HG03045 (cell line): ENCODE measurements around the gene RAB3GAP1.
A peak's percentile ranks its signal among the peaks of the same experiment; 100 is the strongest.
"Not testable (repeated sequence)": the region's sequence is repeated elsewhere in the genome, so short reads cannot be mapped to it uniquely, and the experiment has no call there.

Experiments
- ATAC-seq: cut with Tn5 transposase; IDR thresholded peaks from one replicate; pipeline ENCODE4 v1.9.1; 2021; ENCODE audit warnings: mild to moderate bottlenecking, moderate library complexity; ENCODE audit not compliant: unreplicated experiment

The RAB3GAP1 gene

DNA sequence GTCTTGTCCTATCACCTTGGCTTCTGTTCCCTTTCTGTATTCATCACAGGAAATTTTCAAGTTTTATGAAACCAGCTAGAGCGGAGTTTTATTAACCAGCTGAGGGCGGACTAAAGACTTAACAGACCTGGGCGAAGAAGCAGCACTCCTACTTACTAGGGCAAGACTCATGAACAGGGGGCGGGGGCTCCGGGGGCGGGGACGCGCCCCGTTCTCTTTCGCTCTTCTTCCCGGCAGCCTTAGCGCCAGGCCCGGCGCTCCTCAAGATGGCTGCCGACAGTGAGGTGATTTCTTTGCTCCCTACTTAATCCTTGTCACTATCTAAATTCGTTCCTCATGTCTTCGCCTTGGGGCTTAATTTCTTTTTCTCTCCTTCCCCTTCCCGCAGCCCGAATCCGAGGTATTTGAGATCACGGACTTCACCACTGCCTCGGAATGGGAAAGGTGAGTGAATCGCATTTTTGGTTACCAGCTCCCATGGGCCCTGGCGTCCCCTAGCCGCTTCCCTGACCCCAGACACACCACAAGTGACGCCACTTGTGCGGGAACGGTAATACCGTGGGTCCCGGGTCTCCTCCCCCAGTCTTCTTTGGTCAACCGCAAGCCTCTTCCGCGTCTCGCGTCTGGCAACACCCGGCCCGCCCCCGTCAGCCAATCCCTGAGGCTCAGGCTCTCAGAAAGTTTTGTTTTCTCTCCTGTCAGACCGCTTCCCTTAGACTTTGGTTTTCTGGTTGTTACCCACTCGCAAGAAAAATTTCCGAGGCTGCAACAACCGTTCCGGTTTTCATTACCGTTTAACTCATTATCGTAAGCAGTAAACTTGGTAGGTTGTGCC, at the start of gene RAB3GAP1:
Gene RAB3GAP1, plus strand, starts transcription at position 251 of the 835 bp plus-strand sequence. Its CDS starts 16 bp downstream, at position 267.
- peak; percentile 82 for ATAC-seq

DNA sequence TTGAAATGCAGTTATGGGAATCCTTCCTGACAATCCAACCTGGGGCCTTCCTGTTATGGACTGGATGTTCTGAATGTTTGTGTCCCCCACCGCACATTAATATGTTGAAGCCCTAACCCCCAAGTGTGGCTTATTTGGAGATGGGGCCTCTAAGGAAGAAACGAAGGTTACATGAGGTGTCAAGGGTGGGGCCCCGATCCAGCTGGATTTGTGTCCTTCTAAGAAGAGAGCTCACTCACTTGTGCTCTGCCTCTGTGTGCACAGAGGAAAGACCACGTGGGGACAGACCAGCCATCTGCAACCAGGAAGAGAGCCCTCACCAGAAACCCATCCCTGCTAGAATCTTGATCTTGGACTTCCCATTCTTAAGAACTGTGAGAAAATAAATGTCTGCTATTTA, 49.3 kb upstream of the RAB3GAP1 start:
- no peak for ATAC-seq

DNA sequence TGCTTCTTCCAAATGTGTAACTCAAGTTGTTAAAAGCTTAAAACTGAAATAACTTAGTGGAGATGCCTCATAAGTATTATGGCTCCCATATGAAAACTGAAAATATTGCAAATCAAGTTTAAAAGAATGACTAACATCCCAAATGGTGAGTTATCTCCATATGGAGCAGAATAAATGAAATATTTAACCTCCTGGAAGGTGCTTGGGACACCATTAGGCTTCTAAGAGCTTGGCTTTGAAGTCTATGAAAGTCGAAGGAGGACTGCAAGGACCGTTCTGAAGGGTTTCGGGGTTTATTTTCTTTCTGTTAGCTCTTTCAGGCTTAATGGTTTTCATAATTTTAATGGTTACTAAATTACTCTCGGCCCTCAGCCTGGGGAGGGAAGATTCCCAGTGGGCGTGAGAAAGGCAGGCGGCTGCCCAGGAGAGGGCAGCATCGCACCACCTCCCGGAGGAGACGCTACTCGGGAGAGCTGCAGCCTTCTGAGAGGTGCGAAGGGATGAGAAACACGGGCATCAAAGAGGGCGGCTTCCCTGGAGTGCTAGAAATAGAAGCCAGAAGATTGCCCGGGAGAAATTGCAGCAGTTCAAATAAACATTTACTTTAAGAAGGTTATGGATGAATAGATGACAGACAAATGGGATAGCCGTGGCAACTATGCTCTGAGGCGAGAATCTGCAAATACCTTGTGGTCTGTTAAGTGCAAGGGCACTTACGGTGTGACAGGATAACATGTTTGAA, 47.9 kb upstream of the RAB3GAP1 start:
- ATAC-seq: peak; percentile 80

GRCh38 chr2:135005753-135006152, 46.3 kb upstream of the RAB3GAP1 start:
- ATAC-seq: no peak

GRCh38 chr2:135009339-135009738, 42.8 kb upstream of the RAB3GAP1 start:
- ATAC-seq: no peak

DNA sequence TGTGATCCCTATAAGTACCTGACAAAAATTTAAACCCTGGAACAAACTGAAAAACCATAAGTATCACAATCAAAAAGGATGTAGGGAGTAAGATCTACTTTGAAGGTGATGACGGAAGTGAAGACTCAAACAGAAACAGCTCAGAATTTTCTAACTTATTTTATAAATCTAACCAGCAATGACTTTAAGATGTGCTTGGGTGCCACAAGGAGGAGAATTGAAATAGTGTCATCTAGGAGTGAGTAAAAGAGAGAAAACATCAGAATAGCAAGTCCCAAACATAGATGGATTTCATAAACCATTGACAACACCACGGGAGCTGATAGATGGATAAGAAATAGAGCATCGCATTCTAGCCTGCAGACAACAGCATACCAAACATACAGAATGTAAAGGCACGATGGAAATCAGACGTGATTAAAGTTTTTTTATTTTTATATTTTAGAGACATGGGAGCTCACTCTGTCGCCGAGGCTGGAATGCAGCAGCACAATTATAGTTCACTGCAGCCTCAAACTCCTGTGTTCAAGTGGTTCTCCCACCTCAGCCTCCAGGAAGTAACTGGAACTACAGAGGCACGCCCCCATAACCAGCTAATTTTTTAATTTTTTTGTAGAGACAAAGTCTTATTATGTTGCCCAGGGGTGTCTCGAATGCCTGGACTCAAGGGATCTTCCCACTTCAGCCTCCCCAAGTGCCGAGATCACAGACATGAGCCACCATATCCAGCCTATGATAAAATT, 41.7 kb upstream of the RAB3GAP1 start:
- no peak for ATAC-seq

DNA sequence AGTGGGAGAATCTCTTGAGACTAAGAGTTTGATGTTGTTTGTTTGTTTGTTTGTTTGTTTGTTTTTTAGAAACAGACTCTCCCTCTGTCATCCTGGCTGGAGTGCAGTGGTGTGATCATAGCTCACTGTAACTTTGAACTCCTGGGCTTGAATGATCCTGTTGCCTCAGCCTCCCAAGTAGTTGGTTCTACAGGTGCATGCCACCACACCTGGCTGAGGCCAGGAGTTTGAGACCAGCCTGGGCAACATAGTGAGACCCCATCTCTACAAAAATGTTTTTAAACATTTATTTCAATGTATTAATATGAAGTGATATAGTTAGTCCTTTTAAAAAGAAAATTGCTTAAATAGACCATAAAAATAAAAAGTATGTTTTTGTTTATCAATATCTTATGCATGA, 40.5 kb upstream of the RAB3GAP1 start:
- ATAC-seq: no peak

- no peak for ATAC-seq
These were observed 30.5 kb upstream of the RAB3GAP1 start for GRCh38 chr2:135021618-135022017.

- ATAC-seq: no peak
These were observed 28.9 kb upstream of the RAB3GAP1 start for GRCh38 chr2:135022952-135023880.

- ATAC-seq: no peak
These were observed 28.1 kb upstream of the RAB3GAP1 start for GRCh38 chr2:135023886-135024485.

GRCh38 chr2:135029481-135030134, 22.5 kb upstream of the RAB3GAP1 start:
- ATAC-seq: no peak

DNA sequence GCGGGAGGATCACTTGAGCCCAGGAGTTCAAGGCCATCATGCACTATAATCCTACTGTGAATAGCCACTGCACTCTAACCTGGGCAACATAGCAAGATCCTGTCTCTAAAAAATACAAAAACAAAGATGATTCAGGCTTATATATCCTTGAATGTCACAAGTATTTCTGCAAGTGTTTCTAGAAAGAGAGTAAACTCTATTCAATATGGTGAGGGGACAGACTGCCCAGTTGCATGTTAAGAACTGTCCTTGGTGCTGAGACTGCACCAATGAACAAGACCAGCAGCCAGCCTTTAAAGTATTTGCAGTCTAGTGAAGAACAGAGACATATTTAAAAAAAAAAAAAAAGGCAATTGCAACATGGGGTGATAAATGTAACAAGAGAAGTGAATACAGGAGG, 21.3 kb upstream of the RAB3GAP1 start:
- ATAC-seq: no peak

- ATAC-seq: not testable (repeated sequence)
These were observed 18.9 kb upstream of the RAB3GAP1 start for GRCh38 chr2:135033216-135033615.

GRCh38 chr2:135037831-135038230, 14.3 kb upstream of the RAB3GAP1 start:
- no peak for ATAC-seq

GRCh38 chr2:135043345-135043744, 8.7 kb upstream of the RAB3GAP1 start:
- no peak for ATAC-seq

DNA sequence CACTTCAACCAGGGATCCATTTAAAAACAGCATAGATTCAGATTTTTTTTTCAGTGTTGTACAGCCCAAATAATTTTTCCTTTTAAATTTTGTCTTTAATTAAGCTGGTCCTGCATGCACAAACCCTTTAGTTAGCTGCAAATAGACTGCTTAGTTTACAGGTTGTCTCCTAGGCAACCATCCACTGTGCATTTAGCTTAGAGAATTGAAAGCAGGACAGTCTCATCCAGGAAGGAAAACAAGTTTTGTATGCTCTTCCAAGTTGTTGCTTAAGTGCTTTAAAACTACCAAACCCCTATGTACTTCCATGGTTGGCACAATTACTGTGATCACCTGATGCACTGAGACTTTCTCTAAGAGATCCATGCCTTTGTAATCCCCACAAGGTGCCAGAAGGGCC, 4.8 kb upstream of the RAB3GAP1 start, which contains the start of gene MAP3K19:
Gene MAP3K19, minus strand, starts transcription at position 148 of the 400 bp plus-strand sequence. CDS start 22,800 bp downstream, outside the sequence.
- ATAC-seq: no peak

DNA sequence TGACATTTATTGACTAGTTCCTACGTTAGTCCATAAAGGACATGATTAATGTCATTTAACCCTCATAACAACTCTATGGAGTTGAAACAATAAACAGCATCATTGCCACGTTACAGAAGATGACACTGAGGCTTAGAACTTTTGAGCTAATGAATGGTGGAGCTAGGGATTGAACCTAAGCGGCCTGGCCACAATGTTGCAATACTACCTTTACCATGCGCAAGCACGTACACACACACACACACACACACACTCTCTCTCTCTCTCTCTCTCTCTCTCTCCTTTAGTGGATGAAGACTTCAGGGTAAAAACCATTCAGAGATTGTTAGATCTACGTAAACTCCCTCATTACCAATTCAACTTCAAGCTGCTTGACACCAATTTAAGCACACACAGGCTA, 4.0 kb upstream of the RAB3GAP1 start:
- ATAC-seq: no peak

DNA sequence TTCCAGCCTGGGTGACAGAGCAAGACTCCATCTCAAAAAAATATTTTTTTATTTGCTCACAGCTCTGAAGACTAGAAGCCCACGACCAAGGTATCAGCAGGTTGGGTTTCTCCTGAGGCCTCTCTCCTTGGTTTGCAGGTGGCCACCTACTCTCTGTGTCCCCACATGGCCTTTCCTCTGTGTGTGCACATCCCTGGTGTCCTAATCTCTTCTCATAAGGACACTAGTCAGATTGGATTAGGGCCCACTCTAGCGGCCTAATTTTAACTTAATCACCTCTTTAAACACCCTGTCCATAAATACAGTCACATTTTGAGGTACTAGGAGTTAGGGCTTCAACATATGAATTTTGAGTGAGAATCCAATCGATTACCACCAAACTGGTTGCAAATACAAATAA, 2.0 kb upstream of the RAB3GAP1 start:
- no peak for ATAC-seq

DNA sequence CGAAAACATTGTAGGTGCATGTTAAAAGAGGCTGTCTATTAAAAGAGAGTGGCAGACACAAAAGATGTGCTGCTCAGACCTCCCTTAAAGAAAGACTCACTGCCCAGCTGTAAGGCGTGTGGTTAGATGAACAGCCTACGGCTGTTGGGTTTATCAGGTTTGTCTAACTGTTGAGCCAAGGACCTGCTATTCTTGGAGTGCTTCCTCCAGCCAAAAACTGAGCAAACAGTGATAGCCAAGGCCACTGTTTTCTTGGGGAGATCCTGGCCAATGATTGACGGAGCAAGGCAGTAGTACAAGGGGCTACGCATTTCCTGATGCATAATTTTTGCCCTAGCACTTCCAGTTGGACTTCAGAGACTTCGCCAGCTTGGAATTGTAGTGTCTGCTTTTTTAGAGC, 1.4 kb upstream of the RAB3GAP1 start:
- no peak for ATAC-seq
